ENCODE data around the gene ACAA2.

The ACAA2 gene

GRCh38 chr18:49764032-49764431 lies 49.3 kb downstream of the ACAA2 start:
- no peak for DNase-seq

- DNase-seq = no peak
Measured at GRCh38 chr18:49763590-49763989, 49.7 kb downstream of the ACAA2 start.

- DNase-seq = no peak
Measured at GRCh38 chr18:49762191-49763077, 50.9 kb downstream of the ACAA2 start.

- DNase-seq = no peak
Measured at GRCh38 chr18:49761771-49762170, 51.6 kb downstream of the ACAA2 start.

- no peak for DNase-seq
Measured at GRCh38 chr18:49758263-49758610, 55.1 kb downstream of the ACAA2 start.

- DNase-seq = no peak
Measured at GRCh38 chr18:49757513-49758262, 55.6 kb downstream of the ACAA2 start.

- DNase-seq = no peak
Measured at GRCh38 chr18:49756671-49757362, 56.5 kb downstream of the ACAA2 start.

GRCh38 chr18:49756135-49756534 lies 57.2 kb downstream of the ACAA2 start:
- no peak for DNase-seq

GRCh38 chr18:49755489-49755888 lies 57.8 kb downstream of the ACAA2 start:
- DNase-seq = no peak

- DNase-seq = no peak
Measured at GRCh38 chr18:49754866-49755265, 58.5 kb downstream of the ACAA2 start.

GRCh38 chr18:49753643-49754042 lies 59.7 kb downstream of the ACAA2 start:
- DNase-seq = no peak

GRCh38 chr18:49752095-49752457 lies 61.3 kb downstream of the ACAA2 start:
- no peak for DNase-seq

GRCh38 chr18:49751427-49752094 lies 61.8 kb downstream of the ACAA2 start:
- no peak for DNase-seq

- no peak for DNase-seq
Measured at GRCh38 chr18:49749563-49749962, 63.8 kb downstream of the ACAA2 start.

GRCh38 chr18:49747876-49748275 lies 65.5 kb downstream of the ACAA2 start:
- no peak for DNase-seq

GRCh38 chr18:49745045-49746014 lies 68.0 kb downstream of the ACAA2 start:
- DNase-seq = no peak

- DNase-seq = no peak
Measured at GRCh38 chr18:49744376-49745008, 68.8 kb downstream of the ACAA2 start.

GRCh38 chr18:49743117-49743567 lies 70.2 kb downstream of the ACAA2 start:
- DNase-seq = no peak

- DNase-seq = no peak
Measured at GRCh38 chr18:49742316-49743116, 70.8 kb downstream of the ACAA2 start.

- no peak for DNase-seq
Measured at GRCh38 chr18:49739275-49739674, 74.1 kb downstream of the ACAA2 start.
